ENCODE results near the gene GSG1L2.
"Not testable (repeated sequence)": the region's sequence is repeated elsewhere in the genome, so short reads cannot be mapped to it uniquely, and the experiment has no call there.

The GSG1L2 gene

GRCh38 chr17:9788601-9789000 lies 33.3 kb downstream of the GSG1L2 start:
- no peak for DNase-seq

GRCh38 chr17:9784544-9784943 lies 37.3 kb downstream of the GSG1L2 start:
- DNase-seq: no peak

GRCh38 chr17:9783465-9783864 lies 38.4 kb downstream of the GSG1L2 start:
- not testable (repeated sequence) for DNase-seq

- DNase-seq: no peak
Measured at GRCh38 chr17:9783050-9783449, 38.8 kb downstream of the GSG1L2 start.

- no peak for DNase-seq
Measured at GRCh38 chr17:9780552-9780951, 41.3 kb downstream of the GSG1L2 start.

- DNase-seq: no peak
Measured at GRCh38 chr17:9776911-9777310, 45.0 kb downstream of the GSG1L2 start.

- DNase-seq: no peak
Measured at GRCh38 chr17:9772658-9773057, 49.2 kb downstream of the GSG1L2 start.

GRCh38 chr17:9771465-9771864 lies 50.4 kb downstream of the GSG1L2 start:
- DNase-seq: no peak

GRCh38 chr17:9769036-9769695 lies 52.7 kb downstream of the GSG1L2 start:
- no peak for DNase-seq

- DNase-seq: peak; percentile 17
Measured at GRCh38 chr17:9768381-9768934, 53.4 kb downstream of the GSG1L2 start.

- DNase-seq: no peak
Measured at GRCh38 chr17:9767432-9767991, 54.4 kb downstream of the GSG1L2 start.

GRCh38 chr17:9766970-9767369 lies 54.9 kb downstream of the GSG1L2 start:
- no peak for DNase-seq

GRCh38 chr17:9765322-9765721 lies 56.6 kb downstream of the GSG1L2 start:
- DNase-seq: no peak

- no peak for DNase-seq
Measured at GRCh38 chr17:9763643-9764042, 58.2 kb downstream of the GSG1L2 start.

- no peak for DNase-seq
Measured at GRCh38 chr17:9760266-9760665, 61.6 kb downstream of the GSG1L2 start.

GRCh38 chr17:9755083-9755482 lies 66.8 kb downstream of the GSG1L2 start:
- no peak for DNase-seq

Measured in NCI-H146 (cell line).